Measurements from ENCODE around the gene HS6ST2. TPM values are rescaled to one million over a fixed set of nuclear protein-coding genes. Genes with fewer than 3 reads are reported as not detected.

HS6ST2 gene
- total RNA-seq, 1 experiment from 2014 or later, result 24.6 TPM

DNA sequence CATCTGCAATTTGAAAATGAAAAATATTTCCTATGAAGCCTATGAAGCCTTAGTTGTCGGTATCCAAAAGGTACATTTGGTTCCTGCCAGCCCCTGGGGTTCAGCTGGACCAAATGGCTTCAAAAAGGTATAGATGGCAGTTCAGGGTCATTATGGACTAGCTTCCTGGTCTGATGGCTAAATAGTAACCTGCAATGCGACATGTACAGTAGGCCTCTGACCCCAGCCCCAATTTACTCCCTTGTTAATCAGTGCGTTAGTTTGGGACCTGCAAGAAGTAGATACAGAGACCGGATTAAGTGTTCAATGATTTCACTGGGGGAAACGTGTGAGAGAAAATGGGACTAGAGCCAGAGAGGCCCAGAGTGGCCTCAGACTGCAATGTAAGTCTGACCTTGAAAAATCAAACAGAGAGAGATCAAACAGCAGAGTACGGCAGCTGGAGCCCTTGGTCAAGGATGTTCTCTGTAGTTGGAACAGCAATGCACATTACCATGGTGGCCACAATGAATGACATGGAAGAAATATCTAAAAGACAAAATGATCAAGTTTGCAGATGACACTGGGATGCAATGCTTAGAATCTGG lies 354.6 kb downstream of the HS6ST2 start:
- ChIA-PET POLR2A (no interaction called here), CTCF (no interaction called here), RAD21 (ENCODE audit: low non-redundant PET in 1 of 2, low total read pairs in 2 of 2, uncharacterized antibody in 2 of 2, unreplicated experiment in 2 of 2) (no interaction called here)
- intact Hi-C loops (cut with micrococcal nuclease), result no loop called here
- H3K4me1 ChIP-seq (ENCODE audit: control insufficient read depth in 1 of 2, insufficient read depth in 2 of 2, low read length in 2 of 2), result no peaks in the 10 kb centered on the region
- H3K9me2 ChIP-seq (ENCODE audit: insufficient read depth), result no peaks in the 10 kb centered on the region
- DNase-seq (ENCODE audit: low read depth, low spot score) (no peak), ATAC-seq (no peak)
- H3K27ac ChIP-seq (ENCODE audit: low read depth, low read length), result no peak overlapping the region
- no peaks in the 10 kb centered on the region for H4K20me1 ChIP-seq (ENCODE audit: insufficient read depth)
- no peak overlapping the region for H3K4me3 ChIP-seq (replicated peaks in 1 of 2; ENCODE audit: low read depth in 1 of 2, low read length in 2 of 2)
- H3K27me3 ChIP-seq (ENCODE audit: insufficient read depth, low read length), result no peaks in the 10 kb centered on the region
- H3K9ac ChIP-seq (ENCODE audit: low read length), result no peak overlapping the region
- H2AFZ ChIP-seq (ENCODE audit: low read depth, low read length, poor library complexity, severe bottlenecking), result no peak overlapping the region
- no peaks in the 10 kb centered on the region for H3K9me3 ChIP-seq (ENCODE audit: control insufficient read depth in 1 of 2, insufficient read depth in 1 of 2, low read depth in 1 of 2, low read length in 2 of 2)
- TF ChIP-seq ZFX (IDR thresholded peaks at IDR 0.05), result no peak
- H3K4me2 ChIP-seq (ENCODE audit: low read length), result no peak overlapping the region
- no peaks in the 10 kb centered on the region for H3K79me2 ChIP-seq (ENCODE audit: insufficient read depth, low read length)
- BruUV-seq (replicated peaks), result no TSS peak
- no peaks in the 10 kb centered on the region for H3K36me3 ChIP-seq (ENCODE audit: control insufficient read depth in 1 of 2, insufficient read depth in 2 of 2, low read length in 2 of 2)

DNA sequence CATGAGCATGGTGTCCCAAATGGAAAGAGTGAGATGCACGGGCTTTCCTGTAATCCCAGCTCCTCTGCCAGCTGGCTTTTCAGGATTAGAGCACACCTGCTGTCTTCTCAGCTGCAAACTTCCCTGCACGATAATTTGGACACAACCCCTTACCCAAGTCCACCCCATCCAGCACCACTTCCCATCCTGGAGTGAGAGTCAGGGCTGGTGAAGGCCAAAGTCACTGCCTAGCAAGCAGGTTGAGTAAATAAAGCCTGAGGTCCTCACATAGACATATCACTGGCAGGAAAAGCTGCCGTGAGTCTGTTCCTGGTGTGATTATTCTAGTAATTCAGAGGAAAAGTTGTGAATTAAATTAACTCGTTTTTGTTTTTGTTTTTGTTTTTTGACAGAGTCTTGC lies 355.7 kb downstream of the HS6ST2 start:
- intact Hi-C loops (cut with micrococcal nuclease), result no loop called here
- ChIA-PET POLR2A (no interaction called here), RAD21 (ENCODE audit: low non-redundant PET in 1 of 2, low total read pairs in 2 of 2, uncharacterized antibody in 2 of 2, unreplicated experiment in 2 of 2) (no interaction called here), CTCF (no interaction called here)
- no peaks in the 10 kb centered on the region for H4K20me1 ChIP-seq (ENCODE audit: insufficient read depth)
- no peak overlapping the region for H3K9ac ChIP-seq (ENCODE audit: low read length)
- H3K9me2 ChIP-seq (ENCODE audit: insufficient read depth), result no peaks in the 10 kb centered on the region
- no peaks in the 10 kb centered on the region for H3K4me1 ChIP-seq (ENCODE audit: control insufficient read depth in 1 of 2, insufficient read depth in 2 of 2, low read length in 2 of 2)
- no peak overlapping the region for H3K4me2 ChIP-seq (ENCODE audit: low read length)
- DNase-seq (ENCODE audit: low read depth, low spot score) (no peak), ATAC-seq (no peak)
- H3K9me3 ChIP-seq (ENCODE audit: control insufficient read depth in 1 of 2, insufficient read depth in 1 of 2, low read depth in 1 of 2, low read length in 2 of 2), result no peaks in the 10 kb centered on the region
- no peak overlapping the region for H3K4me3 ChIP-seq (replicated peaks in 1 of 2; ENCODE audit: low read depth in 1 of 2, low read length in 2 of 2)
- H3K36me3 ChIP-seq (ENCODE audit: control insufficient read depth in 1 of 2, insufficient read depth in 2 of 2, low read length in 2 of 2), result no peaks in the 10 kb centered on the region
- no peak for TF ChIP-seq SRF (IDR thresholded peaks at IDR 0.05; ENCODE audit: low read depth)
- TF ChIP-seq YY1 (IDR thresholded peaks at IDR 0.05; ENCODE audit: extremely low read depth, insufficient replicate concordance, low read depth, low read length), result no peak
- TF ChIP-seq EZH2phosphoT487 (IDR thresholded peaks at IDR 0.05; ENCODE audit: borderline replicate concordance), result no peak
- no peak for TF ChIP-seq RAD21 (IDR thresholded peaks at IDR 0.05; ENCODE audit: low read depth)
- TF ChIP-seq, protein P1, sequence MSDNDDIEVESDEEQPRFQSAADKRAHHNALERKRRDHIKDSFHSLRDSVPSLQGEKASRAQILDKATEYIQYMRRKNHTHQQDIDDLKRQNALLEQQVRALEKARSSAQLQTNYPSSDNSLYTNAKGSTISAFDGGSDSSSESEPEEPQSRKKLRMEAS (IDR thresholded peaks at IDR 0.05), result no peak
- no peak for TF ChIP-seq EZH2 (IDR thresholded peaks at IDR 0.05)
- TF ChIP-seq, protein P2, sequence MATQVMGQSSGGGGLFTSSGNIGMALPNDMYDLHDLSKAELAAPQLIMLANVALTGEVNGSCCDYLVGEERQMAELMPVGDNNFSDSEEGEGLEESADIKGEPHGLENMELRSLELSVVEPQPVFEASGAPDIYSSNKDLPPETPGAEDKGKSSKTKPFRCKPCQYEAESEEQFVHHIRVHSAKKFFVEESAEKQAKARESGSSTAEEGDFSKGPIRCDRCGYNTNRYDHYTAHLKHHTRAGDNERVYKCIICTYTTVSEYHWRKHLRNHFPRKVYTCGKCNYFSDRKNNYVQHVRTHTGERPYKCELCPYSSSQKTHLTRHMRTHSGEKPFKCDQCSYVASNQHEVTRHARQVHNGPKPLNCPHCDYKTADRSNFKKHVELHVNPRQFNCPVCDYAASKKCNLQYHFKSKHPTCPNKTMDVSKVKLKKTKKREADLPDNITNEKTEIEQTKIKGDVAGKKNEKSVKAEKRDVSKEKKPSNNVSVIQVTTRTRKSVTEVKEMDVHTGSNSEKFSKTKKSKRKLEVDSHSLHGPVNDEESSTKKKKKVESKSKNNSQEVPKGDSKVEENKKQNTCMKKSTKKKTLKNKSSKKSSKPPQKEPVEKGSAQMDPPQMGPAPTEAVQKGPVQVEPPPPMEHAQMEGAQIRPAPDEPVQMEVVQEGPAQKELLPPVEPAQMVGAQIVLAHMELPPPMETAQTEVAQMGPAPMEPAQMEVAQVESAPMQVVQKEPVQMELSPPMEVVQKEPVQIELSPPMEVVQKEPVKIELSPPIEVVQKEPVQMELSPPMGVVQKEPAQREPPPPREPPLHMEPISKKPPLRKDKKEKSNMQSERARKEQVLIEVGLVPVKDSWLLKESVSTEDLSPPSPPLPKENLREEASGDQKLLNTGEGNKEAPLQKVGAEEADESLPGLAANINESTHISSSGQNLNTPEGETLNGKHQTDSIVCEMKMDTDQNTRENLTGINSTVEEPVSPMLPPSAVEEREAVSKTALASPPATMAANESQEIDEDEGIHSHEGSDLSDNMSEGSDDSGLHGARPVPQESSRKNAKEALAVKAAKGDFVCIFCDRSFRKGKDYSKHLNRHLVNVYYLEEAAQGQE (IDR thresholded peaks at IDR 0.05; ENCODE audit: low read depth), result no peak
- TF ChIP-seq, protein P3, sequence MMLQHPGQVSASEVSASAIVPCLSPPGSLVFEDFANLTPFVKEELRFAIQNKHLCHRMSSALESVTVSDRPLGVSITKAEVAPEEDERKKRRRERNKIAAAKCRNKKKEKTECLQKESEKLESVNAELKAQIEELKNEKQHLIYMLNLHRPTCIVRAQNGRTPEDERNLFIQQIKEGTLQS (IDR thresholded peaks at IDR 0.05), result no peak
- TF ChIP-seq EGR1 (IDR thresholded peaks at IDR 0.05; ENCODE audit: low read depth), result no peak
- TF ChIP-seq JUND (IDR thresholded peaks at IDR 0.05), result no peak
- TF ChIP-seq SIN3A (IDR thresholded peaks at IDR 0.05; ENCODE audit: low read depth), result no peak
- no peaks in the 10 kb centered on the region for H3K27me3 ChIP-seq (ENCODE audit: insufficient read depth, low read length)
- BruUV-seq (replicated peaks), result no TSS peak
- H3K79me2 ChIP-seq (ENCODE audit: insufficient read depth, low read length), result no peaks in the 10 kb centered on the region
- no peak overlapping the region for H2AFZ ChIP-seq (ENCODE audit: low read depth, low read length, poor library complexity, severe bottlenecking)
- no peak overlapping the region for H3K27ac ChIP-seq (ENCODE audit: low read depth, low read length)

Data from HCT116 (cell line).